HG03097 (cell line): ENCODE measurements around the gene NPHP1.
"Not testable (repeated sequence)": the region's sequence is repeated elsewhere in the genome, so short reads cannot be mapped to it uniquely, and the experiment has no call there.

ENCODE experiments used
- ATAC-seq: cut with Tn5 transposase; IDR thresholded peaks from one replicate; pipeline ENCODE4 v1.9.1; 2021; ENCODE audit not compliant: unreplicated experiment, low FRiP score

NPHP1 gene

GRCh38 chr2:110204408-110205385 is at the start of gene NPHP1:
Gene NPHP1, minus strand, starts transcription at chr2:110205013. Its CDS starts 45 bp downstream, at chr2:110204968.
- peak; percentile 83 for ATAC-seq

GRCh38 chr2:110248081-110248795 is 43.4 kb upstream of the NPHP1 start:
- ATAC-seq: not testable (repeated sequence)

GRCh38 chr2:110245488-110246435 is 40.9 kb upstream of the NPHP1 start:
- ATAC-seq: not testable (repeated sequence)

GRCh38 chr2:110243283-110243682 is 38.5 kb upstream of the NPHP1 start:
- ATAC-seq: not testable (repeated sequence)

- not testable (repeated sequence) for ATAC-seq
Measured at GRCh38 chr2:110234514-110234913, 29.7 kb upstream of the NPHP1 start.

- not testable (repeated sequence) for ATAC-seq
Measured at GRCh38 chr2:110229886-110230285, 25.1 kb upstream of the NPHP1 start.

GRCh38 chr2:110222626-110223025 is 17.8 kb upstream of the NPHP1 start:
- not testable (repeated sequence) for ATAC-seq

- ATAC-seq: no peak
Measured at GRCh38 chr2:110221938-110222337, 17.1 kb upstream of the NPHP1 start.

GRCh38 chr2:110220190-110220564 is 15.4 kb upstream of the NPHP1 start:
- ATAC-seq: no peak

- no peak for ATAC-seq
Measured at GRCh38 chr2:110219496-110220189, 14.8 kb upstream of the NPHP1 start.

GRCh38 chr2:110218889-110219288 is 14.1 kb upstream of the NPHP1 start:
- not testable (repeated sequence) for ATAC-seq

GRCh38 chr2:110216803-110217202 is 12.0 kb upstream of the NPHP1 start:
- no peak for ATAC-seq

GRCh38 chr2:110216199-110216598 is 11.4 kb upstream of the NPHP1 start:
- ATAC-seq: no peak

- no peak for ATAC-seq
Measured at GRCh38 chr2:110215566-110216158, 10.8 kb upstream of the NPHP1 start.

- ATAC-seq: no peak
Measured at GRCh38 chr2:110215091-110215490, 10.3 kb upstream of the NPHP1 start.

- ATAC-seq: not testable (repeated sequence)
Measured at GRCh38 chr2:110213522-110213921, 8.7 kb upstream of the NPHP1 start.

- peak; percentile 63 for ATAC-seq
Measured at GRCh38 chr2:110211938-110212858, 7.4 kb upstream of the NPHP1 start, which contains the start of gene MTLN. Gene MTLN, minus strand, starts transcription at chr2:110212547. Its CDS starts 22 bp downstream, at chr2:110212525.
